ENCODE results near the gene SZT2.
"Not testable (repeated sequence)": the region's sequence is repeated elsewhere in the genome, so short reads cannot be mapped to it uniquely, and the experiment has no call there.

Gene SZT2

DNA sequence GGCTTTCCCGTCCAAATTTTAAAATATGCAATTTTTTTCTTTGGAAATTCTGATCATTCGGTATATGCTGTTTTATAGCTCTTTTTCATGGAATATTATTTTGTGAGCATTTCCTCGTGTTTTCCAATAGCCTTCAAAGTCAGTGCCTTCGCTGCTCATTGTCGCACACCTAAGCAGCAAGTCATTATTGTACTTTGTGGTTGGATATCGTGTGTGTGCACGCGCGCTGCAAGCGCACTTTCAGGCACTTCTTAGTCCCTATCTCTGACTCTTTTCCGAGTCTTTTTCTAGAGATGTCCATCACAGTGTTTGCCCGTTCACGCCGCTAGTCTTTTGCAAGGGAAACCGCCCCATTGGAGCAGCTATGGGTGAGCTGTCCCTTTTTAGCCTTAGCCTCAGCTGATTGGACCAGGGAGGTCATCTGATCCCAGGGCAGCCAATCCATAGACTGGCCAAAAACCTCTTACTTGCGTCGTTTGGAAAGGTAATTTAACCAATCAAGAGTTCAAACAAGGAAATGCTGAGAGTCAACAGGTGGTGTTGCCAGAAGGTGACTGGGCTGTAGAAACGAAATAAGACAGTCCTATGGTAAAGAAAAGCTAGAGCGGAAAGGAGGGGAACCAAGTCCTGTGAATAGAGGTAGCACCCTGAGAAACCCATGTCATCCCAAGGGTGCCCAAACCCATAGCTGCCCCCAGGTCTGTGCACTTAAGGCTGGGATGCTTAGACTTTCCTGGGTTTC lies 64.7 kb downstream of the SZT2 start:
- DNase-seq (ENCODE audit: low spot score): peak; percentile 94

GRCh38 chr1:43455213-43455889 lies 65.7 kb downstream of the SZT2 start:
- no peak for DNase-seq (ENCODE audit: low spot score)

- not testable (repeated sequence) for DNase-seq (ENCODE audit: low spot score)
These were observed 68.7 kb downstream of the SZT2 start for GRCh38 chr1:43458379-43458778.

DNA sequence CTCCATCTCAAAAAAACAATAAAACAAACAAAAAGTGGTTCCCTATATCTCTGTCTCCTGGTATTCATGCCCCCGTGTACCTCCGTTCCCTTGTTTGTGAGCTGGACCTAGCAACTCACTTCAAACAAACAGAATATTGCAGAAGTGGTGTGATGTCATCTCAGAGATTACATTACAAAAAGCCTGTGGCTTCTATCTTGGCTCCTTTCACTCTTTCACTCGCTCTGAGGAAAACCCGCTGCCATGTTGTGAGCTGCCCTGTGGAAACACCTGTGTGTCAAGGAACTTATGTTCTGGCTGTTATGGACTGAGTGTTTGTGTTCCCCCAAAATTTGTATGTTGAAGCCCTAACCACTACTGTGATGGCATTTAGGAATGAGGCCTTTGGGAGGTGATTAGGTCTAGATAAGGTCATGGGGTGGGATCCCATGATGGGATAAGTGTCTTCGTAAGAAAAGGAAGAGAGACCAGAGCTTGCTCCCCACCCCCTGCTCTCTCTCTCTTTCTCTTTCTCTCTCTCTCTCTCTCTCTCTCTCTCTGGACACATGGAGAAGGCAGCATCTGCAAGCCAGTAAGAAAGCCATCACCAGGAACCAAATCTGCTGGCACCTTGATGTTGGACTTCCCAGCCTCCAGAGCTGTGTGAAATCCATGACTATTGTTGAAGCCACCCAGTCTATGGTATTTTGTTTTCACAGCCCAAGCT lies 71.4 kb downstream of the SZT2 start:
- no peak for DNase-seq (ENCODE audit: low spot score)

DNA sequence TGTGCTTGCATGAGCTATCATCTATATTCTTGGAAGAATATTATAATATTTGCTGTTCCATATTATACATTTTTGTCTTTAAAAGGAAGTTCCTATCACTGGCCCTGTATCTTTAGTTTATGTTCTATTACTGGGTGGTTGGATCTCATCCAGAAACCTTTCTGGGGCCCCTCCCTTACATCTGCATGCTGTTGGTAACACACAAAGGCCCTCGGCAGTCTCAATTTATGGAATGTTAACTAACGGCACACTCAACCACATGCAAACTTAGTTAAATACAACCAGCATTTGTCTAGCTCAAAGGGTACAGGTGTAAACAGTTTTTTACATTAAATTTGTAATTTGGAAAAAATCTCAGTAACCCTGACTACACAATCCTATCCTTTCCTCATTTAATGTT lies 73.8 kb downstream of the SZT2 start:
- no peak for DNase-seq (ENCODE audit: low spot score)

DNA sequence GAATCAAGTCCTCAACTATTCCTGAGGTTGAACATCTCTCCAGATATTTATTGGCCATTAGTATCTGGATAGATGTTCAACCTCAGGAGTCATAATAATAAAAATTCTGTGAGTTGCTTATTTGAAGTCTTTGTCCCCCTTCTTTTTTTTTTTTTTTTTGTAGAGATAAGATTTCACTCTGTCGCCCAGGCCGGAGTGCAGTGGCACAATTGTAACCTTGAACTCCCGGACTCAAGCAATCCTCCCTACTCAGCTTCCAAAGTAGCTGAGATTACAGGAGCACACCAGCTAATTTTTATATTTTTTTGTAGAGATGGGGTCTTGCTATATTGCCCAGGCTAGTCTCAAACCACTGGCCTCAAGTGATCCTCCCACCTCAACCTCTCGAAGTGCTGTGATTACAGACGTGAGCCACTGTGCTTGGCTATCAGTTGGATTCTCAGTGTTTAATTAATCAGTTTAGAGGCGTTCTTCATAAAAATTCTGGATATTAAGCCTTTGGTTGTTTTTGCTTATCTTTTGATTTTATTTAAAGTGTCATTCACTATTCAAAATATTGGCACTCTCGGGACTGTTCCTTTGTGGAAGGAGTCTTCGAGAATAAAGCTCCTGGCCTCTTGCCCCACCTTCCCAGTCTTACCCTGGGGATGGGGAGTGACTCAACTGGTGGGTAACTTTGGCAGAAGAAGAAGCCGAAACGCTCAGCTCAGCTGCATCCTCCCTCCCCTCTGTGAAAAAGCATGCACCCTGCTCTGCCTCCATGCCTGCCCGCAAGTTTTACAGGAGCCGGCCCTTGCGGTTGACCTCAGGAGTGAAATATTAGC lies 75.2 kb downstream of the SZT2 start:
- DNase-seq (ENCODE audit: low spot score): peak; percentile 1

DNA sequence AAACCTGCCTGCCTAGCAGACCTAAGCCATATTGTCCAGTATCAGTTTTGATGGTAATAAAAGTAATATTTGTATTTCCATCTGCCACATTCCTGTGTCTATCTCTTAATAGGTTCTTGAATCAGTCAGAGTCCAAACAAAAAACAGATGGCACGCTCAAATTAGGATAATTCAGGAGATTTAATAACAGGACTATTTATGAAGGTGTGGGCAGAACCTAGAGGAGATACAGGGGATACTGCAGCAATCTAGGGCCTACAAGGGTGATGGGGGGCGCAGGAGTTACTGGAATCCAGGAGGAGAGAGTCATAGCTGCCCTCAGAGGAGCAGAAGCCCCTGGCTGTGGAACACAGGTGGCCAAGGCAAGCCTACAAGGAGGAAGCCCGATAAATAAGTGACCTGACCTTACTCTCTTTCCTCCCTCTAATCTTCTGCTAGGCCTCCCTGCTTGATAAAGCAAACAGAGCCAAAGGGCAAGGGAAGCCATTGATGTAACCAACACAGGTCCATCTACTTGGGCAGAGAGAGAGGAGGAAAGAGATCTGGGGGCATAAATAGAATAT lies 75.9 kb downstream of the SZT2 start:
- DNase-seq (ENCODE audit: low spot score): no peak

GRCh38 chr1:43466403-43466802 lies 76.7 kb downstream of the SZT2 start:
- DNase-seq (ENCODE audit: low spot score): no peak

- DNase-seq (ENCODE audit: low spot score): no peak
These were observed 78.7 kb downstream of the SZT2 start for GRCh38 chr1:43468414-43468813.

- no peak for DNase-seq (ENCODE audit: low spot score)
These were observed 80.2 kb downstream of the SZT2 start for GRCh38 chr1:43469932-43470331.

DNA sequence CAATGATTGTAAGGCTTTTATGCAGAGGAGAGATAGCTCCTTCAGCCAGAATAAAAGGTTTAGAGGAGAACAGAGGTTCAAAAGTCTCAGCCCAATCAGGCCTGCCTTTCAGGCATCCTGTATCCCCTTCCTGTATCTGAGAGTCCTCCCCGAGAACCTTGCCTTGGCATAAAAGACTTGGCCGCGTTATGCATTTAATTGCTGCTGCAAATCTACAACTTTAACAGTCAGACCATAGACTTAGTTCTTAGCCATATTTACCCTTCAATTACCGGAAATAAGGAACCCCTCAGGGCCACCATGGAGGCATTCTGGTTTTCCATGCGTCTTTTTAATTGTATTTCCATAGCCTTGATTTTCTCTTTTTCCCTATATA lies 82.4 kb downstream of the SZT2 start:
- DNase-seq (ENCODE audit: low spot score): no peak

DNA sequence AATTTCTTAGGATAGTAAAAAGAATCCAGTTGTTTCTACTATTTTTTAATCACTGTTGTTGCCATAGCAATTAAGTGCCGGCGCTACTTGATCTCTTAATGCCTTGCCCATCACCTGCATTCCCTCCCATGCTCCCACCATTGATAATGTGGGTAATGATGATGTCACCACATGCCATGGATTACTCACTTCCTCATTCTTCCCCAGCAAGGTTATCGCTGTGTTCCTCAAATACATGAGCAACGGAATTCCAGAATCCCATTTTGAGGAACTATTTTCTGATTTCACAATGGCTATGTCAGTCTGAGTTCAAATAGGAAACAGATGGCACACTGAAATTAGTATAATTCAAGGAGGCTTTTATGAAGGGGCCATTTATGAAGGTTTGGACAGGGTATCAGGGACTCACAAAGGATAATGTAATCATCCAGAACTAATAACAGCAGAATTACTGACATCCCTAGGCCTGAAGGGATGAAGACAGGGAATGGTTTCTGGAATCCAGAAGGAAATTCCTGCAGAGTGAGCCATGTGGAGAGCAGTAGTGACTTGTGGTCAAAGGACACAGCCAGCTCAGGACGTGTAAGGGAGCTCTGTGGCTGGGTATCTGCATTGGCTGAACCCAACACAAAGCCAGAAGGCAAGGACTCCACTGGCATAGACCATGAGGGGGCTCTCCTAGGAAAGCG lies 82.9 kb downstream of the SZT2 start:
- peak; percentile 78 for DNase-seq (ENCODE audit: low spot score)

DNA sequence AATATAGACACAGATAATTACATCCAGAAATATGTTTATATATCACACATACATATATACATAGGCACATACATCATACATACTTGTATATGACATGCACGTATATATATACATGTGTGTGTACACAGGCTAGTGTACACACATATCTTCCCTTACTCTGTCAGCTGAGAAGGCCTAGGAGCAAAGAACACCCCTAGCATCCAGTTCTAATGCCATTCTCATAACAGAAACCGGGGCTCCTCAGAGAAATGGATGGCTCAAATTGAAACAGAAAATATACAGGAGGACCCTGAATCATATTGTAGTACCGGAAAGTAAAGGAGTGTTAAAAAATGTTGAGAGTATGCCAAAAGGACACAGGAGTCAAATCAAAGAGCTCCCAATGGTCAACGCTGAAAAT lies 83.8 kb downstream of the SZT2 start:
- no peak for DNase-seq (ENCODE audit: low spot score)

GRCh38 chr1:43475611-43476401 lies 86.1 kb downstream of the SZT2 start:
- DNase-seq (ENCODE audit: low spot score): not testable (repeated sequence)

DNA sequence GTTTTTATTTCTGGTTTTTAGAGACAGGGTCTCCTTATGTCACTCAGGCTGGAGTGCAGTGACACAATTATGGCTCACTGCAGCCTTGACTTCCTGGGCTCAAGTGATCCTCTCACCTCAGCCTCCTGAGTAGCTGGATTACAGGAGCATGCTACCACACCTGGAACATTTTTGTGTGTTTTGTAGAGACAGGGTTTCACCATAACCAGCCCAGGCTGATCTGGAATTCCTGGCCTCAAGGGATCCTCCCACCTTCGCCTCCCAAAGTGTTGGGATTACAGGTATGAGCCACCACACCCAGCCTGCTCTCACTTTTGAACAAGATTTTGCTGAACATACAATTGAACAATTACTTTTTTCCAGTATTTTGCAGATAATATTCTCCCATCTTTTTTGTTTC lies 88.0 kb downstream of the SZT2 start:
- DNase-seq (ENCODE audit: low spot score): no peak

DNA sequence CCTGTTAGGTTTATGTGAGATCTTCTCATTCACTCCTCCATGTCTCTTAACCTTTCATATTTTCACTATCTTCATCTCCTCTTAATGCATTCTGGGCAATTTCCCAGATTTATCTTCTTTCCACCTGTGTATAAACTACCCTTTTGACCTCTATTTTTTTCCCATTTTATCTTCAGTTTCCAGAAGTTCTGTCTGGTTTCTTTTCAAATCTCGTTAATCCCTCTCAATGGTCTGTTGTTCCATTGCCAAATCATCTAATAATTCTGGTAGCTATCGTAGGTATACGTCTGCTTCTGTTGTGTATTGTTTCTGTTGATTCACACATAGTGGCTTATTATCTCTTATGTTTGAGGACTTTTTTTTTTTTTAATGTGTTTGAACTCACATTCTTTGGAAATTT lies 89.7 kb downstream of the SZT2 start:
- no peak for DNase-seq (ENCODE audit: low spot score)

DNA sequence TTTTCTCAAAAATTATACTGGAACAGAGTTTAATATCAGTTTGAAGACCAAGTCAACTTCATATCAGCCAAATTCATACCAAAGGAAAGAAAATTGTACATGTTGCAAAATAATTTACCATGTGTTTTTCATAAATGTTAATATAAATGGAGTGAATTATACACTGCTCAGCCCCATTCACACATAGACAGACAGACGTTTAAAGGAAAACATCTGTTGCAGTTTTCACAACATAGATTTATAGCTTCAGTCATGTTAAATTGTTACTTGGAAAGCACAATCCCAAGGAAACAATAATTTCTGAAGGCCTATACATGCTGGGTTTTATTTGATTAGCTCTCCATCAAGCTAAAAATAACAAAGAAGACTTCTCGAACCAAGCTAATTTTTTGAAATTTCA lies 91.8 kb downstream of the SZT2 start:
- DNase-seq (ENCODE audit: low spot score): no peak

DNA sequence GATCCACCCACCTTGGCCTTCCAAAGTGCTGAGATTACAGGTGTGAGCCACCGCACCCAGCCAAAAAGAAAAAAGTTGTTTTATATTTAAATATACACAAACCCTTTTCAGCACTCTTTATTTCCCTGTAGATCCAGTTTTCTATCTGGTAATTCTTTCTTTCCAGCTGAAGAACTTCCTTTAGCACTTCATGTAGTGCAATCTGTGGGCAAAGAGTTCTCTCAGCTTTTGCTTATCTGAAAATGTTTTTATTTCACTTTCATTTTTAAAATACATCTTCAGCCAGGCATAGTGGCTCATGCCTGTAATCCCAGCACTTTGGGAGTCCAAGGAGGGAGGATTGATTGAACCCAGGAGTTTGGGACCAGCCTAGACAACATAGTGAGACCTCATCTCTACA lies 92.5 kb downstream of the SZT2 start:
- no peak for DNase-seq (ENCODE audit: low spot score)

- DNase-seq (ENCODE audit: low spot score): no peak
These were observed 94.7 kb downstream of the SZT2 start for GRCh38 chr1:43484367-43484766.

GRCh38 chr1:43488165-43488564 lies 98.5 kb downstream of the SZT2 start:
- no peak for DNase-seq (ENCODE audit: low spot score)

DNA sequence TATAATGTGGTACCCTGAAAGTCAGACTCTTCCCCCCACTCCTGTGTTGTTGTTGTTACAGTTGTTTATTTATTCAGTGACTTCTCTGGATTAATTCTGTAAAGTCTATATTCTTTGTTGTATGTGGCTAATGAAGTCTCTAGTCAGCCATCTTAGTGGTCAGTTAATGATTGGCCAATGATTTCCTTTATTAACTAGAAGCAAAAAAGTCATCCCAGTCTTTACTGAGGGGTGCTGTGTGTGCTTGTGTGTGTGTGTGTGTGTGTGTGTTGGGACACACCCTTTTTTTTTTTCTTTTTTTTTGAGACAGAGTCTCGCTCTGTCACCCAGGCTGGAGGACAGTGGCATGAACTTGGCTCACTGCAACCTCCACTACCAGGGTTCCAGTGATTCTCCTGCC lies 101.4 kb downstream of the SZT2 start:
- no peak for DNase-seq (ENCODE audit: low spot score)

Data from AG08395 (cell line).